Measurements from ENCODE around the gene EP400. TPM values are rescaled to one million over a fixed set of nuclear protein-coding genes. Genes with fewer than 3 reads are reported as not detected.

EP400 gene
- total RNA-seq, 1 donor = 14.5 TPM

GRCh38 chr12:131923260-131923659 lies 26.5 kb upstream of the EP400 start:
- H2AFZ ChIP-seq (ENCODE audit: low read length) = no peak overlapping the region
- DNase-seq (ENCODE audit: insufficient read length, low spot score, missing footprints) = peak; percentile 66

GRCh38 chr12:131927110-131928079 lies 22.3 kb upstream of the EP400 start:
- Histone ChIP-seq H3K27me3 (ENCODE audit: insufficient read depth, low read length) (no peaks in the 10 kb centered on the region), H4K20me1 (ENCODE audit: insufficient read depth, low read length) (peaks cover 7% of the 10 kb centered on the region), H3K79me2 (ENCODE audit: insufficient read depth, low read length) (peaks cover 27% of the 10 kb centered on the region), H2AFZ (ENCODE audit: low read length) (no peak overlapping the region), H3K9me3 (ENCODE audit: low read depth, low read length) (no peaks in the 10 kb centered on the region), H3K27ac (ENCODE audit: low read depth, low read length) (no peak overlapping the region), H3K36me3 (ENCODE audit: insufficient read depth, low read length) (peaks cover 14% of the 10 kb centered on the region), H3K4me2 (ENCODE audit: insufficient read depth, low read length) (no peak overlapping the region), H3K4me1 (ENCODE audit: insufficient read depth, low read length) (peaks cover 9% of the 10 kb centered on the region), H3K4me3 (ENCODE audit: insufficient read depth, low read length) (no peak overlapping the region)
- TF ChIP-seq CTCF (IDR thresholded peaks at IDR 0.05; ENCODE audit: extremely low read depth, low read depth, low read length) = no peak
- peak; percentile 81 for DNase-seq (ENCODE audit: insufficient read length, low spot score, missing footprints)

More at GRCh38 chr12:131923260-131923659, 26.5 kb upstream of the EP400 start:
- Histone ChIP-seq H3K27me3 (ENCODE audit: insufficient read depth, low read length) (no peaks in the 10 kb centered on the region), H4K20me1 (ENCODE audit: insufficient read depth, low read length) (no peaks in the 10 kb centered on the region), H3K4me3 (ENCODE audit: insufficient read depth, low read length) (no peak overlapping the region), H3K79me2 (ENCODE audit: insufficient read depth, low read length) (no peaks in the 10 kb centered on the region), H3K27ac (ENCODE audit: low read depth, low read length) (no peak overlapping the region), H3K36me3 (ENCODE audit: insufficient read depth, low read length) (peaks cover 9% of the 10 kb centered on the region), H3K9me3 (ENCODE audit: low read depth, low read length) (no peaks in the 10 kb centered on the region), H3K4me2 (ENCODE audit: insufficient read depth, low read length) (no peak overlapping the region), H3K4me1 (ENCODE audit: insufficient read depth, low read length) (no peaks in the 10 kb centered on the region)
- TF ChIP-seq CTCF (IDR thresholded peaks at IDR 0.05; ENCODE audit: extremely low read depth, low read depth, low read length) = no peak

GRCh38 chr12:131928080-131928710 lies 21.5 kb upstream of the EP400 start:
- H3K27ac ChIP-seq (ENCODE audit: low read depth, low read length) = peak overlapping the region; percentile 41
- no peak for DNase-seq (ENCODE audit: insufficient read length, low spot score, missing footprints)

More at GRCh38 chr12:131928080-131928710, 21.5 kb upstream of the EP400 start:
- H3K4me2 ChIP-seq (ENCODE audit: insufficient read depth, low read length) = peak overlapping the region; percentile 87
- H3K27me3 ChIP-seq (ENCODE audit: insufficient read depth, low read length) = no peaks in the 10 kb centered on the region
- no peak for TF ChIP-seq CTCF (IDR thresholded peaks at IDR 0.05; ENCODE audit: extremely low read depth, low read depth, low read length)
- peaks cover 7% of the 10 kb centered on the region for H4K20me1 ChIP-seq (ENCODE audit: insufficient read depth, low read length)
- H3K9me3 ChIP-seq (ENCODE audit: low read depth, low read length) = no peaks in the 10 kb centered on the region
- peaks cover 28% of the 10 kb centered on the region for H3K79me2 ChIP-seq (ENCODE audit: insufficient read depth, low read length)
- H3K4me1 ChIP-seq (ENCODE audit: insufficient read depth, low read length) = peaks cover 9% of the 10 kb centered on the region
- H2AFZ ChIP-seq (ENCODE audit: low read length) = peak overlapping the region; percentile 78
- peaks cover 22% of the 10 kb centered on the region for H3K36me3 ChIP-seq (ENCODE audit: insufficient read depth, low read length)
- peak overlapping the region; percentile 93 for H3K4me3 ChIP-seq (ENCODE audit: insufficient read depth, low read length)
